T-helper 22 cell (primary cell): Measurements from ENCODE around the gene SKA2.
"Not testable (repeated sequence)": the region's sequence is repeated elsewhere in the genome, so short reads cannot be mapped to it uniquely, and the experiment has no call there.

Source experiments
- DNase-seq: peaks from one replicate; pipeline ENCODE4 v3.0.0-alpha.2; 2020; ENCODE audit warnings: low read depth

SKA2 gene, protein sequence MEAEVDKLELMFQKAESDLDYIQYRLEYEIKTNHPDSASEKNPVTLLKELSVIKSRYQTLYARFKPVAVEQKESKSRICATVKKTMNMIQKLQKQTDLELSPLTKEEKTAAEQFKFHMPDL

DNA sequence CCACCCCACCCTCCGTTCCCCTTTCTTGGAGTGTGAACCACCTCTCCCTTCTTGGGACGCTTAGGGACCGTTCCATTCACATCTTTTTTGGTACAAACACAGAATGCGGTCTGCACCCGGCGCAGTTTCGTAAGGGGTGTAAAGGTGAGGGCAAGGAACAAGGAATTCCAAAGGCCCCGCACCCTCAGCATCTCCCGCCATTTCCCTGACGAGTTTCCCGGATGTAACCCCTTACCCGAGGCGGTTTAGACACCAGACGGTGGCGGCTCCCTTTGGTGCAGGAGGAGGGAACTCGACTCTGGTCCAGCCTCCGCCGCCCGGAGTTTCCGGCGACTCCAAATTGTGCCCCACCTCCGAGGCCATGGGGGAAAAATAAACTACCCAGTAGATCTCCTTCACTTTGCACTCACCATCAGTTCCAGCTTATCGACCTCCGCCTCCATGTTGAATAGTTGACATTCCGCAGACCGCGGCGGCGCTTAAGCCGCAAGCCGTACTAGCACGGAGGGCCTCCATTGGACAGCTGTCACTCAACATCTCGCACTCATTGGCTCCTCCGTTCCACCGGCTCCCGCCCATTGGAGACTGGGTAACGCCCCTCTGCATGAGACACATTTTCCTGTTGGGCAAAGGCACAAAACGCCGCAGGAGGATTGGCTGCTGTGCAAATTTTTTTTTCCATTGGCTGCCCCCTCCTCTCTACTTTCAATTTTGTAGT is at the start of gene SKA2:
SKA2 (minus strand) TSS at position 466 of the 718 bp plus-strand sequence; CDS start at position 443, 23 bp downstream.
- DNase-seq: no peak

GRCh38 chr17:59202320-59202719 is 47.3 kb upstream of the SKA2 start:
- no peak for DNase-seq

DNA sequence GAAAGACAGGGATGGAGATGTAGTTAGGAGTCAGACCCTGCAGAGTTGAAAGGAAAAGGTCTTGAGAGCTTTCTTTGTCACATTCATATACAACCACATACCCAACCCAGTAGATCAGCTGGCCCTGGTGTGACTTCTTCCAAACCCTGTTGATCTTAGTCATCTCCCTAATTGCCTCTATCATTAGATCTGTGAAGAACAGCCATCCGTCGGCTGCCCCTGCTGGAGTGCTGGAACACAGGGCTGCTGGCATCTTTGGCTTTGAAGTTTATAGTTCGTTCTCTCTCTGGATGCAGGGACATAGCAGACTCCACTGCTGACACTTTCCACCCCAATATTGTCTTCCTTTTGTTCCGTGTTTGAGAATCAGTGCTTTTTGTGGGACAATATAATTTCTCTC is 44.4 kb upstream of the SKA2 start:
- DNase-seq: no peak

DNA sequence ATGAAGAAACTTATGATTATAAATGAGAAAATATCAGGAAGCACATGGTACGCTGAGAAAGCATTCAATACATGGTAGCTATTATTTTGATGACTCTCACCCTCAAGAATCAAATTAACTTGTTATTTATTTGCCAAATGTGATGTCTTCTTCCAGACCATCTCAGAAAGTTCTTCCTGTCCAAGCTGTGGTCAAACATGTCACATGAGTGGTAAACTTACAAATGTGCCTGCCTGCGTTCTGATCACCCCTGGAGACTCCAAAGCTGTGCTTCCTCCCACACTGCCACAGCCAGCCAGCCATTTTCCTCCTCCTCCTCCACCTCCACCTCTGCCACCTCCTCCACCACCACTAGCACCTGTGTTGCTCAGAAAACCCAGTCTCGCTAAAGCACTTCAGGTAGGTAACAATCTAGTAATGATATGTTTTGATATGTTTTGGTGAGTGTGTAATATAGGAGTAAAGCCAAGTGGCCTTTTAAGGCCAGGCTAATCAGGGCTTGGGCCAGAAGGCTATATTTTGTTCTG is 38.4 kb upstream of the SKA2 start:
- no peak for DNase-seq

DNA sequence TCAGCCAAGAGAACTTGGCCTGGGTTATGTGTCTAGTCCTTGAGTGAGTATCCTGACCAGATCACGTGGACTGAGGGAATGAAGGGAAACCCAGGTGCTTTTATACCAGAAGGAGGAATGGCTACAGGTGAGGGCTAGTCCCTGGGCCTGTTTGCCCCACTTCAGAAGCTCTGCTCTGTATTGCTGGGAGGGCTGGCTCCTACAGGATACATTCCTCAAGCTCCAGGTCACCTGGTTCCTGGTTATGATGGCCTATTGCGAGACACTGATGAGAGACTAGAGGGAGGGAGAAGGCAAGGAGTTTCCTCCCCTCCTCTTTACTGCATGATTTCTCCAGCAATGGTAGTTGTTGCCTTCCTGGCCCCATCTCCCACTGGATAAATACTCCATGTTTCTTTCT is 35.8 kb upstream of the SKA2 start:
- DNase-seq: no peak

DNA sequence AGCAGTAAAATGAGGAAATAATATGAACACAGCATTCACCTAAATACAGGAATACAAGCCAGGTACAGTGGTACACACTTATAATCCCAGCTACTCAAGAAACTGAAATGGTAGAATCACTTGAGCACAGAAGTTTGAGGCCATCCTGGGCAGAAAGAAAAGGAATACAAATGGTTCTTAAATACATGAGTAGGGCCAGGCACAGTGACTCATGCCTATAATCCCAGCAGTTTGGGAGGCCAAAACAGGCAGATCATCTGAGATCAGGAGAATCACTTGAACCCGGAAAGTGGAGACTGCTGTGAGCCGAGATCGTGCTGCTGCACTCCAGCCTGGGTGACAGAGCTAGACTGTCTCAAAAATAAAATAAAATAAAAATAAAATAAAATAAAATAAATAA is 31.9 kb upstream of the SKA2 start:
- DNase-seq: no peak

DNA sequence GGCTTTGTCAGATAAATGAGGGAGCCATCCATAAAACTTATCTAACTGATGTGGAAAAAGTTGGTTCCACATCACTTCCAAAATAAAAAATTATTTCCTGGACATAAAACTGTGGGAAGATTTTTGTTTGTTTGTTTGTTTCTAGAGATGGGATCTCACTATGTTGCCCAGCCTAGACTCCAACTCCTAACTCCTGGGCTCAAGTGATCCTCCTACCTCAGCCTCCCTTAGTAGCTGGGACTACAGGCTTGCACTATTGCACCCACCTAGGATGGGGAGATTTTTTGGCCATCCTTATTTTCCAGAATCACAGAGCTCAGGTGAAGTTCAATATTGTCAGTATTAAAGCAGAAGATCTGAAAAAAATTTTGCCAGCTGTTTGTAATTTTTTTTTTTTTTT is 31.0 kb upstream of the SKA2 start:
- DNase-seq: no peak

DNA sequence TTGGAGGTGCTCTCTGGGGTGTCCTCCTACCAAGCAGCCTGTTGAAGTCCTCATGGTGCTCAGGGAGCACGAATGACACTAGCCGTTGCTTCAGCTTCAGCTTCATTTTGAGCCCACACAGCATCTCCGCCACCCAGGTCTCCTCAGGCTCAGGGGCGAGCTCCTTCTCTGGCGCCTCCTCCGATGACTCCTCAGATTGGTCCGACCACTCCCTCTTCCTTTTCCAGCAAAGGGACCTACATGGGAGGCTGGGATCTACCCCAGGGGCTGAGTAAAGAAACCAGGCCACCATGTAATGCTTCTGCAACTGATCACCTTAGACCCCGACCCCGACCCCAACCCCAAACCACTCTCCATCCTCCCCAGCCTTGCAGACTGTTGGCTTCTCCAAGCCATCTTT is 26.5 kb upstream of the SKA2 start:
- DNase-seq: no peak

- DNase-seq: no peak
These were observed 25.6 kb upstream of the SKA2 start for GRCh38 chr17:59180626-59181025.

- DNase-seq: not testable (repeated sequence)
These were observed 24.6 kb upstream of the SKA2 start for GRCh38 chr17:59179601-59180000.

GRCh38 chr17:59178266-59178985 is 23.4 kb upstream of the SKA2 start:
- no peak for DNase-seq

DNA sequence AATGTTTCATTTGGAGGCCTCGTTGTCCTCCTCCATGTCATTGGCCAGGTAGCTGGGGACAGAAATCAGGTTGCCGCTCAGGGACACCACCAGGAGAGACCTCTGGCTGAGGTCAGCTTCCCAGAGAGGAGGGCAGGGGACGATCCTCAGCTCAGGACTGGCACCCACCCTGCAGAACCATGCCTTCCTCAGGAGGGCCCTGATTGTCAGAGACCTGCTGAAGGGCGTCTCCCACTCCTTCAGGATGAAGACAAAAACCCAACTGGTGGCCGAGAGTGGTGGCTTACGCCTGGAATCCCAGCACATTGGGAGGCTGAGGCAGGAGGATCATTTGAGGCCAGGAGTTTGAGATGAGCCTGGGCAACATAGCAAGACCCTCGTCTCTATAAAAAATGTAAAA is 20.1 kb upstream of the SKA2 start:
- no peak for DNase-seq

DNA sequence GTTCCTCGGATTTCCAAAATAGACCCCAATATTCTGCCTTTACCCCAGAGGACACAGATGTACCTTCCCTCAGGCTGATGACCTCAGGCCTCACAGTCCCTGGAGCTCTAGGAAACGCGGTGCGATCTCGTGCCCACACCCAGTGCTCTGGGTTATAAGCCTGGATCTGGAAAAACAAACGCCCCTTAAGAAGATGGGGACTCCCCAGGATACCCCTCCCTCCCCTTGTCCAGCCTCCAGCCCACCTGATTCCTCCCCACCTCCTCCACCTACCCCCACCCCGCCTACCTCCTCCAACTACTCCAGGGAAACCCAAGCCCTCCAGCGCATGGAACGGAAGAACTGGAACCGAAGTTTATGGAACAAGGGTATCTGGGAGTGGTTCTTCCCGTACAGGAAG is 19.7 kb upstream of the SKA2 start:
- no peak for DNase-seq

GRCh38 chr17:59172436-59173004 is 17.5 kb upstream of the SKA2 start:
- DNase-seq: no peak

GRCh38 chr17:59167571-59168001 is 12.6 kb upstream of the SKA2 start:
- DNase-seq: no peak

DNA sequence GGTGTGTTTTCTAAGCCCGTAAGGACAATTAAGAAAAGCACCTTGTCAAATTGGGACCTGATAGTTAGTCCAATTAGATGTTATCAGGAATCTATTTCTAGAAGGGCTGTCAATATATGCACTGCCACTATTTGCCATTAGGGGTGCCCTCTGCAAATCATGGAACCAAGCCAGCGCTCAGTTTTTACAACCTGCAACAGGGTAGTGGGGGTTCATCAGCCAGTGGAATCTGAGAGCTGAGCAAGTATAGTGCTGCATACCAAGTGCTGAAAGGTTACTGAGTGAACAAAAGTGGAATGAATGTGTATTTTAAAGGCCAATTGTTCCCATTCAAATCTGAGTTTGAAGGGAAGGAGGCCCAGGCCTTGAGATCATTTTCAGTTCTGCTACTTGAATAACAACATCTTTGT is 11.0 kb upstream of the SKA2 start:
- no peak for DNase-seq

DNA sequence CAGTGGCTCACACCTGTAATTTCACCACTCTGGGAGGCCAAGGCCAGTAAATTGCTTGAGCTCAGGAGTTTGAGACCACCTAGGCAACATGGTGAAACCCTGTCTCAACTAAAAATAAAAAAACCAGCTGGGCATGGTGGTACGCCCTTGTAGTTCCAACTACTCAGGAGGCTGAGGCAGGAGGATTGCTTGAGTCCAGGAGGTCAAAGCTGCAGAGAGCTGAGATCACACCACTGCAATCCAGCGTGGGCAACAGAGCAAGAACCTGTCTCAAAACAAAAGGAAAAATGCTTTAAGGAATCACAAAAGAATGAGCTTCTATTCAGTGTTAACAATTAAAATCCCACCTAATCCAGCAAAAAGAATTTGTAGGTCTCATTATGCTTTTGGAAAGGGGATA is 6.5 kb upstream of the SKA2 start:
- DNase-seq: no peak

GRCh38 chr17:59160157-59161025 is 5.4 kb upstream of the SKA2 start:
- no peak for DNase-seq

GRCh38 chr17:59155439-59156177 is 622 bp upstream of the SKA2 start, which contains the start of gene PRR11:
TSS of gene PRR11 (plus strand) at chr17:59155746. CDS start at chr17:59169753, 14,007 bp downstream.
- peak; percentile 96 for DNase-seq

- no peak for DNase-seq
These were observed 680 bp downstream of the SKA2 start for GRCh38 chr17:59154292-59154720.

DNA sequence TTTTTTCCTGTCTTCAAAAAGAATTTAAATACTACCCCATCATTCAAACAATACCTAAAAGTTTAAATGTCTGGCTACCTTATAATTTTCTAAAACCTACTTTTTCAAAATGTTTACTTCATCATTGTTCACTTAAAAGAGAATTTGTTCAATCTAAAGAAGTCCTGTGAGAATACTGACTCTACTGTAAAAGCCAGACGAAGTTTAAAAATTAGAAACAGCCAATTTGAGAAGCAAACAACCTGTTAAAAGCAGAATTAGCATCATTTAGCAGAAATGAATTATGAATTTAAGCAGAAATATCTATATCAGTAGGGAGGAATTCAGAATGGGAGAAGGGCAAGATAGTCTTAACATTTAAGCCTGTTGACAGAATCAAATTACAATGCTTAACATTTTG is 2.1 kb downstream of the SKA2 start:
- no peak for DNase-seq
